Keratinocyte (primary cell): ENCODE measurements around the gene MSH2. TPM values are rescaled to one million over a fixed set of nuclear protein-coding genes. Genes with fewer than 3 reads are reported as not detected.

Source experiments
- DNase-seq: peaks from one replicate; pipeline ENCODE4 v3.0.0-alpha.2; 2011; ENCODE audit warnings: low read depth, missing footprints, low spot score
- FAIRE-seq: peaks from 2 replicates; lab custom pipeline; 2011; peaks lifted over from hg19 to GRCh38; lab: Jason Lieb, UNC
- H2AFZ ChIP-seq: 2 replicates; pipeline ENCODE4 v1.6.0; 2012; ENCODE audit warnings: low read length, control low read depth, inconsistent platforms; ENCODE audit not compliant: control insufficient read depth
- H3K27ac ChIP-seq: 2 replicates; pipeline ENCODE4 v1.5.1; 2011; ENCODE audit warnings: low read length; ENCODE audit not compliant: control insufficient read depth, insufficient read depth
- H3K27me3 ChIP-seq: 3 replicates; pipeline ENCODE4 v1.6.0; 2011; ENCODE audit warnings: low read length; ENCODE audit not compliant: control insufficient read depth, insufficient read depth; ENCODE audit errors: extremely low read depth
- H3K36me3 ChIP-seq, 2 experiments: 2 replicates in 1 of 2; 3 replicates in 1 of 2; pipeline ENCODE4 v1.5.1; 2011; ENCODE audit warnings: low read length in 2 of 2, mild to moderate bottlenecking in 1 of 2; ENCODE audit not compliant: control insufficient read depth in 2 of 2, insufficient read depth in 2 of 2; ENCODE audit errors: extremely low read depth in 1 of 2
- H3K4me1 ChIP-seq: 3 replicates; pipeline ENCODE4 v1.5.1; 2011; ENCODE audit warnings: low read length; ENCODE audit not compliant: control insufficient read depth, insufficient read depth; ENCODE audit errors: extremely low read depth
- H3K4me2 ChIP-seq: 3 replicates; pipeline ENCODE4 v1.6.0; 2011; ENCODE audit warnings: low read depth, low read length; ENCODE audit not compliant: control insufficient read depth, insufficient read depth; ENCODE audit errors: extremely low read depth
- H3K4me3 ChIP-seq, 3 experiments: fragments of 200-600 bp in 1 of 3; sonication (generic) in 1 of 3; 2 replicates in 2 of 3; 3 replicates in 1 of 3; pipeline ENCODE4 v1.5.1; 2011 to 2016; ENCODE audit warnings: low read length in 3 of 3, mild to moderate bottlenecking in 3 of 3, control low read depth in 2 of 3, inconsistent platforms in 1 of 3, low read depth in 1 of 3, mixed read lengths in 1 of 3, mixed run types in 1 of 3, moderate library complexity in 1 of 3; ENCODE audit not compliant: control insufficient read depth in 2 of 3, insufficient read depth in 2 of 3; ENCODE audit errors: extremely low read depth in 1 of 3
- H3K79me2 ChIP-seq: 2 replicates; pipeline ENCODE4 v1.6.0; 2012; ENCODE audit warnings: low read length; ENCODE audit not compliant: control insufficient read depth, insufficient read depth
- H3K9ac ChIP-seq: 3 replicates; pipeline ENCODE4 v1.6.0; 2011; ENCODE audit warnings: low read length; ENCODE audit not compliant: control insufficient read depth, insufficient read depth; ENCODE audit errors: extremely low read depth
- H3K9me1 ChIP-seq: 3 replicates; pipeline ENCODE4 v1.6.0; 2011; ENCODE audit warnings: low read length; ENCODE audit not compliant: control insufficient read depth, insufficient read depth; ENCODE audit errors: extremely low read depth
- H3K9me3 ChIP-seq: 2 replicates; pipeline ENCODE4 v1.5.1; 2012; ENCODE audit warnings: low read depth, low read length; ENCODE audit not compliant: control insufficient read depth
- H4K20me1 ChIP-seq: 3 replicates; pipeline ENCODE4 v1.6.0; 2011; ENCODE audit warnings: low read length; ENCODE audit not compliant: control insufficient read depth, insufficient read depth; ENCODE audit errors: extremely low read depth
- CTCF ChIP-seq, 3 experiments: IDR thresholded peaks in 1 of 3; conservative IDR thresholded peaks in 1 of 3; optimal IDR thresholded peaks in 1 of 3; 2 replicates in 2 of 3; 3 replicates in 1 of 3; pipeline versions ENCODE3 to v1.5.1; 2011; ENCODE audit warnings: low read length in 3 of 3, mild to moderate bottlenecking in 3 of 3, moderate library complexity in 2 of 3, control low read depth in 1 of 3, inconsistent platforms in 1 of 3; ENCODE audit not compliant: insufficient read depth in 2 of 3; ENCODE audit errors: extremely low read depth in 1 of 3
- EZH2 ChIP-seq: IDR thresholded peaks from one replicate; pipeline ENCODE4 v1.6.1; 2012; ENCODE audit warnings: inconsistent platforms, mild to moderate bottlenecking, low read length, moderate library complexity
- dilution Hi-C: fragments of 300-500 bp; cut with MboI; formaldehyde crosslinking; loops from one replicate; pipeline ENCODE4 v1.7.0; 2020; ENCODE audit warnings: low sequenced_read_pairs; ENCODE audit not compliant: extremely low pct_ligation_motif_present
- polyA plus RNA-seq, 5 experiments: library from polyadenylated mRNA; depleted of rRNA in 3 of 5; stranded (reverse) in 3 of 5; stranded (forward) in 1 of 5; unstranded in 1 of 5; fragments of >200 nt; gene quantifications; 1 replicate in 1 of 5; 2 replicates in 3 of 5; 3 replicates in 1 of 5; pipeline versions ENCODE4 v1.2.1 to v1.2.3, GENCODE V29; 2011 to 2012; ENCODE audit warnings: missing spikeins in 2 of 5, low read depth in 1 of 5, low replicate concordance in 1 of 5

Gene MSH2
- polyA plus RNA-seq, 1 donor (not counting 4 experiments of a cell fraction or from before 2014, with no cell fraction given): 16.8 TPM

GRCh38 chr2:47509250-47509649, 106.3 kb downstream of the MSH2 start:
- FAIRE-seq: no peak

GRCh38 chr2:47509821-47510385, 106.9 kb downstream of the MSH2 start:
- Histone ChIP-seq H3K4me1 (no peaks in the 10 kb centered on the region), H3K36me3 (no peaks in the 10 kb centered on the region), H3K27me3 (peaks cover 10% of the 10 kb centered on the region), H2AFZ (no peak overlapping the region), H4K20me1 (no peaks in the 10 kb centered on the region), H3K9me1 (no peaks in the 10 kb centered on the region), H3K79me2 (no peaks in the 10 kb centered on the region), H3K4me3 (no peak overlapping the region), H3K9ac (no peak overlapping the region), H3K4me2 (no peak overlapping the region), H3K27ac (no peak overlapping the region), H3K9me3 (no peaks in the 10 kb centered on the region)
- FAIRE-seq (no peak), DNase-seq (no peak)
- dilution Hi-C loops: no loop called here
- no peak for TF ChIP-seq CTCF (optimal IDR thresholded peaks at IDR 0.05 in 1 of 3, IDR thresholded peaks at IDR 0.05 in 1 of 3, conservative IDR thresholded peaks at IDR 0.05 in 1 of 3; ENCODE audit: extremely low read depth in 1 of 3, insufficient read depth in 2 of 3, low read length in 3 of 3)

More at GRCh38 chr2:47509250-47509649, 106.3 kb downstream of the MSH2 start:
- Histone ChIP-seq H3K27ac (no peak overlapping the region), H3K79me2 (no peaks in the 10 kb centered on the region), H3K9me1 (no peaks in the 10 kb centered on the region), H3K4me2 (no peak overlapping the region), H4K20me1 (no peaks in the 10 kb centered on the region), H3K9me3 (peaks cover 2% of the 10 kb centered on the region), H3K4me1 (no peaks in the 10 kb centered on the region), H3K36me3 (no peaks in the 10 kb centered on the region), H3K9ac (no peak overlapping the region), H2AFZ (no peak overlapping the region), H3K27me3 (peaks cover 10% of the 10 kb centered on the region), H3K4me3 (no peak overlapping the region)
- no peak for TF ChIP-seq CTCF (optimal IDR thresholded peaks at IDR 0.05 in 1 of 3, IDR thresholded peaks at IDR 0.05 in 1 of 3, conservative IDR thresholded peaks at IDR 0.05 in 1 of 3; ENCODE audit: extremely low read depth in 1 of 3, insufficient read depth in 2 of 3, low read length in 3 of 3)
- TF ChIP-seq EZH2: no peak
- dilution Hi-C loops: no loop called here
- no peak for DNase-seq
